Bronchus fibroblast of lung (primary cell): Measurements from ENCODE around the gene EXOC6. TPM values are rescaled to one million over a fixed set of nuclear protein-coding genes. Genes with fewer than 3 reads are reported as not detected.

ENCODE experiments used
- total RNA-seq: library from RNA; depleted of rRNA; stranded (reverse); fragments of >200 nt; gene quantifications from 2 replicates; pipeline ENCODE4 v1.2.3, GENCODE V29; 2015

EXOC6 gene
- total RNA-seq: 3.7 and 5.9 TPM in 2 replicates

DNA sequence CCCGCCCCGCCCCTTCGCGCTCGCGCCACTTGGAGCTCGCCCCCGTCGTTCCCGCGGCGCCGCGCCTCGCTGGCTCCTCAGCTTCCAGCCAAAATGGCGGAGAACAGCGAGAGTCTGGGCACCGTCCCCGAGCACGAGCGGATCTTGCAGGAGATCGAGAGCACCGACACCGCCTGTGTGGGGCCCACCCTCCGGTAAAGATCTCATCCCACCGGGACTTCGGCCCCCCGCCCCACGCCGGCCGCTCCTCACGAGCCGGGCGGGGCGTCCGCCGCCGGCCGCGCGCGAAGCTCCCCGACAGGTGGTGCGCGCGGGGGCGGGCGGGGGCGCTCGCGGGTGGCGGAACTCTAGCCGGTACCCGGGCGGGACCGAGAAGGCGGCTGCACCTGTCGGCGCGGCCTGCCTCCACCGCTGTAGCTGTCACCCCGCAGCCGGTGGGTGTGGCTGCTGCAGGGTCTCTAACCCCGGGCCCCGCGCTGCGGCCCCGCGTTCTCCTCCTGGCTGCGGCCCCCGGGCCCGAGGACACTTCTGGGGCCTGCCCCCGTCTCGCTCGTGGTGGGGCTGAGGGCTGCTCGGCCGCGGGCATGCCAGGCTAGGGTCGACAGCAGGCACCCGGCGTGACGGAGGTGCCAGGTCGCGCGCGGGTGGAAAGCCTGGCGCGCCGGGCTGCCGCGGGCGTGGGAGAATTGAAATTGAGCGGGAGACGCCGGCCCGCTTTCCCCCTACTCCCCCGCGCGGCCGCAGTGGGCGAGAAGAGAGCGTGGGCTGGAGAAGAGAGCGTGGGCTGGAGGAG is at the start of gene EXOC6:
EXOC6 (plus strand) TSS at position 80 of the 793 bp plus-strand sequence; CDS start at position 94, 14 bp downstream.

DNA sequence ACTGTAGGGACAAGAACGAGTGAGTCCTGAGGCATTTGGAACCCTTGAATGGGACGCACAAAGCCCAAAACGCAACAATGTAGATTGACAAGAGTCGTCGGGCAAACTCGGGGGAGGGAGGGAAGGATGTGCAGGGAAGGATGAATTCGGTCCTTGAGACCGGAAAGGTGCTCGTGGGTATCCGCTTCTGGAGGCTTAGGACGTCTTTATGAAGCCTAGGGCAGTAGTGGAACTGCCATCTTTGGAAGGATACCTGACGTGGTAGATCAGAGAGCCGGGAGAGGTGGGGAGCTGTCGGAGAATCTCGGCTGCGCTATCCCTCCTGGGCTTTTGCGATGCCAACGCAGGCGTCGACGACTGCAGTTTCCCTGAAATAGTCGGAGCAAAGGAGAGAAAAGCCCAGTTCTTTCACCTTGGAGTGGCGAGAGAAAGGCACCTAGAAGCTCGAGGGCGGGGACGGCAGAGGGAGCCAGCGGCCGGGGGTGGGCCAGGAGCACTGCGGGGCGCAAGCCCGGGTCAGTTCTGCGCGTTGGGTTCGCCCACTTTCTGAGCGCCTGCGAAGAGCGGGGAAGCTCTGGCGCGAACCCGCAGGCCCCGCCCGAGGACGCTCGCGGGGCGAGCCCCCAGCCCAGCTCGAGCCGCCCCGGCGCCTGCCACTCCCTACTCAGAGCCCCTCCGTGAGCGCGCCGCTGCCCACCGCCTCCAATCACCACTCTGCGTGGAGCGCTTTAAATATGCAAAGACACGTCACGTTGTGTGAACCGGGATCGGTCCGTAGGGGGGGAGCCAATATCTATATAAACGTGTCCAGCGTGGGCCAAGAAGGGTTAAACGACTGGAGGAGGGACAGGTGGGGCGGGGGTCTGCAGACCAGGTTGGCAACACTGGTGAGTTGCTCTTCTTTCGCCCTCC is 211.9 kb downstream of the EXOC6 start, which contains the start of gene CYP26C1:
CYP26C1 (plus strand) TSS at position 824 of the 912 bp plus-strand sequence. CDS start 466 bp downstream, outside the sequence.

DNA sequence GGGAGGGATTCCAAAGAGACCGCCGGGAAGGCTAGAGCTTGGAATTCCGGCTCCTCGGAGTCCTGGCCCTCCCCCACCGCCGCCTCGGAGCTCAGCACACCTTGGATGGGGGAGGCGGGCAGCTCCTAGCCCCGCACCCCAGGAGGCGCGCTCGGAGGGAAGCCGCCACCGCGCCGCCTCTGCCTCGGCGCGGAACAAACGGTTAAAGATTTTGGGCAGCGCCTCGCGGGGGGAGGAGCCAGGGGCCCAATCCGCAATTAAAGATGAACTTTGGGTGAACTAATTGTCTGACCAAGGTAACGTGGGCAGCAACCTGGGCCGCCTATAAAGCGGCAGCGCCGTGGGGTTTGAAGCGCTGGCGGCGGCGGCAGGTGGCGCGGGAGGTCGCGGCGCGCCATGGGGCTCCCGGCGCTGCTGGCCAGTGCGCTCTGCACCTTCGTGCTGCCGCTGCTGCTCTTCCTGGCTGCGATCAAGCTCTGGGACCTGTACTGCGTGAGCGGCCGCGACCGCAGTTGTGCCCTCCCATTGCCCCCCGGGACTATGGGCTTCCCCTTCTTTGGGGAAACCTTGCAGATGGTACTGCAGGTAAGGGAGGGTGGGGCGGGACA is 225.3 kb downstream of the EXOC6 start, which contains the start of gene CYP26A1:
CYP26A1 (plus strand) TSS at position 355 of the 608 bp plus-strand sequence; CDS start at position 397, 42 bp downstream.

Other genes with a start within 250 kb of the EXOC6 start
- 1.6 and 1.8 TPM in 2 replicates for gene HHEX, start 158.6 kb upstream of the EXOC6 start, total RNA-seq
- 0.17 TPM in 1 of 2 replicates, not detected in the other for gene CYP26C1, start 212.3 kb downstream of the EXOC6 start, total RNA-seq
- gene CYP26A1, start 225.4 kb downstream of the EXOC6 start, total RNA-seq: not detected in 2 replicates